ENCODE measurements around the gene ME1. TPM values are rescaled to one million over a fixed set of nuclear protein-coding genes. Genes with fewer than 3 reads are reported as not detected.
"Not testable (repeated sequence)": the region's sequence is repeated elsewhere in the genome, so short reads cannot be mapped to it uniquely, and the experiment has no call there.

The ME1 gene
- total RNA-seq, 4 donors from 2014 or later: 18.5 to 22.9 (median 19.8) TPM

- ATAC-seq (ENCODE audit: low FRiP score) (no peak), DNase-seq (ENCODE audit: low spot score) (no peak)
- no peak for TF ChIP-seq CTCF (IDR thresholded peaks at IDR 0.05)
Observed at GRCh38 chr6:83303426-83303825, 127.4 kb downstream of the ME1 start.

- TF ChIP-seq CTCF (IDR thresholded peaks at IDR 0.05): no peak
- ATAC-seq (ENCODE audit: low FRiP score): no peak
Observed at GRCh38 chr6:83294676-83295075, 136.2 kb downstream of the ME1 start.

GRCh38 chr6:83292900-83293843, 137.7 kb downstream of the ME1 start:
- TF ChIP-seq CTCF (IDR thresholded peaks at IDR 0.05): no peak
- ATAC-seq (ENCODE audit: low FRiP score): no peak
- DNase-seq (ENCODE audit: low spot score): no peak

More at GRCh38 chr6:83294676-83295075, 136.2 kb downstream of the ME1 start:
- DNase-seq (ENCODE audit: low spot score): no peak

- not testable (repeated sequence) for DNase-seq (ENCODE audit: low spot score); ATAC-seq (ENCODE audit: low FRiP score)
Observed at GRCh38 chr6:83287298-83287697, 143.6 kb downstream of the ME1 start.

- DNase-seq (ENCODE audit: low spot score) (no peak), ATAC-seq (ENCODE audit: low FRiP score) (no peak)
- TF ChIP-seq CTCF (IDR thresholded peaks at IDR 0.05): no peak
Observed at GRCh38 chr6:83285917-83286316, 144.9 kb downstream of the ME1 start.

GRCh38 chr6:83273596-83273995, 157.3 kb downstream of the ME1 start:
- no peak for TF ChIP-seq CTCF (IDR thresholded peaks at IDR 0.05)
- DNase-seq (ENCODE audit: low spot score): no peak
- ATAC-seq (ENCODE audit: low FRiP score): no peak

- ATAC-seq (ENCODE audit: low FRiP score): no peak
- no peak for TF ChIP-seq CTCF (IDR thresholded peaks at IDR 0.05)
- no peak for DNase-seq (ENCODE audit: low spot score)
Observed at GRCh38 chr6:83270971-83271719, 159.7 kb downstream of the ME1 start.

Measured in omental fat pad (tissue), 4 donors.